T1000 (cell line): Measurements from ENCODE around the gene WASHC4.
"Not testable (repeated sequence)": the region's sequence is repeated elsewhere in the genome, so short reads cannot be mapped to it uniquely, and the experiment has no call there.

Experiments used
- DNase-seq: peaks from one replicate; lab custom pipeline; 2025; ENCODE audit warnings: mixed read lengths; lab: John Stamatoyannopoulos, UW

WASHC4 gene

DNA sequence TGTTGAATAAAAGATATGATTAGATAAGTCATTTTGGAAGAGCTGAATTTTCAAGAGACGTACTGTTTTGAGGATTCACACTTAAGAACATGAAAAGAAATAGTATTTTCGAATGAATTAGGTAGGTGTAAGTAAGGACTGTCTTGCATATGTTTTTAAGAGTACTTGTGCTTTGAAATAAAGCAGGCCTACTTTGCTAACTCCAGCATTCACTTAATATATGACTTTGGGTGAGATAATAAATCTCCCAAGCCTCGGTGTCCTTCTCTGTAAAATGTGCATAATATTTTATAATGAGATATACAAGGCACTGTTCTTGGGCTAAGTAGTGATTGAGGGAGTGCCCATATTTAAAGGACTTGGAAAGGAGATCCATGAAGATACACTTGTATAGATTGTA, 54.6 kb downstream of the WASHC4 start:
- DNase-seq, result no peak

DNA sequence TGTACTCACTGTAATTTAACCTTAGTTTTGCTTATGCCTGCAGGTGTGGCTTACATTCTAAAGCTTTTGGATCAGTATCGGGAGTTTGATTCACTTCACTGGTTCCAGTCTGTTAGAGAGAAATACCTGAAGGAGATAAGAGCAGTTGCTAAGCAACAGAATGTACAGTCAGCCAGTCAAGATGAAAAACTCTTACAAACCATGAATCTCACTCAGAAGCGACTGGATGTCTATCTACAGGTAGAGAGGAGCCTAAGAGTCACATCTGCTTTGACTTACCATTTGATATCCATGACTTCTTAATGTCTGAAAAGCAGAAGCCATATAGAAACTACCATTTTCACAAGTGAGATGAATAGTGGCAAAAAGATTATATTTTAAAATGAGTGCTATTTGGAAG, 56.5 kb downstream of the WASHC4 start:
- DNase-seq, result no peak

DNA sequence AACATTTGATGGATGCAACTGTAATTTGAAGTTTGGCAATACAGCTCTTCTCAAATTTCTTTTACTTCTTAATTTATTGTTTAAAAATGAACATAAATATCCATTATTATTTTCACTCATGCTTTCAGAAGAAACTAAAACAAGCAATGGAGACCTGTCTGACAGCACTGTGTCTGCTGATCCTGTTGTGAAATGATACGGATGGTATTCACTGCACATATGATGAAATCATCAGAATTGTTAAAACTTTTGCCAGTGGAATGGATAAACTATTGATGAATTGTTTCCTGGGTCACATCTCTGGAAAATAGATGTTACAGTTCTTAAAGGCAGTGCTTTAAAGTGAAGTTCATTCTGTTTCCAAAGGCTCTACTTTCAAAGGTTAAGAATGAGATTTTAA, 59.2 kb downstream of the WASHC4 start:
- DNase-seq, result no peak

DNA sequence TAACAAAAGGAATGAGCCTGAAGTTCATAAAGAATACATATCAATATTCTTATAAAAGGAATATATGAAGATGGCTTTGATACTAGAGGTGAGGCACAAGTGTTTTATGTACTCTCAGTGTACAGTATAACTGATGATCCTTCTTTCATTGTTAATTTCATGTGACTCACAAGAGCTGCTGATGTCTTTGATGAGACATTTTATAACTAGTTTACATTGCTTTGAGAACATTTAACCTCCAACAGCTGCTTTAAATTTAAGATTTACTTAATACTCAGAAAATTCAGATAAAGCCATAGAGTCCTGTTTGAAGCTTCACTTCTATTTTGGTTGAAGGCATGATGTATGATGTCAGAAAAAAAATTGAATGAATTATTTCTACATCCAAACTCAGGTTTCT, 59.8 kb downstream of the WASHC4 start:
- DNase-seq, result no peak

DNA sequence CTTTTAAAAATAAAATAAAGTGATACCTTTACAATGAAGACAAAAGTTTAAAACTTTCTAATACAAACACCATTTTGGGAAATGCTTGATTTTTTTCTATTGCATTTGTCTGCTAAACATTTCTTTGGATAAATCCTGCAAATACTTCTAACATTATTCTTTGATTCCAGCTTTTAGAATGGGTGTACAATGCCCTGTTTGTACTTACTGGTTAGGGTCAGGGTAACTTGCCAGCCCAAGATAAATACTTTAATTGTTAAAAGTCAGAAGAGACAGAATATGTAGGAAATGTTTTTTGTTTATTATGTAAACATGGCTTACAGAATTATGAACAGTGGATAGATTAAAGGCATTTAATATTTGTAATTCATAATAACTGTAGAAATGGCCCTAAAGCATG, 60.5 kb downstream of the WASHC4 start:
- DNase-seq, result no peak

DNA sequence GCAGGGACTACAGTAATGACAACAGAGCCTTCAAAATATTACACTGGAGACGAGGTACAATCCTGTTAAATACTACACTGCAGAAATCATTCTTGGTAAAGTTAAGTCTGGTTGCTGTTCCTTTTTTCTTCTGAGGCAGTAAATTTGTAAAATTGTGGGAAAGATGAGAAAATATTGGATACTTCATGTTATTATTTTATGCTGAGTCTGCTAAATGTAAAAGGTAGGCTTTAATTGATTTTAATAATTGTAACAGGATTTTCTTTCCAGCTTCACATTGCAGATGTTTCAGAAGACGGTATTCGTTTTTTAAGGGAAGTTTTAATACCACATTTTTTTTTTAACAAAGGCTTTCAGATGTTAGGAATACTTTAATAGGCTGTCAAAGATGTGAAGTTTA, 62.6 kb downstream of the WASHC4 start:
- DNase-seq, result no peak

DNA sequence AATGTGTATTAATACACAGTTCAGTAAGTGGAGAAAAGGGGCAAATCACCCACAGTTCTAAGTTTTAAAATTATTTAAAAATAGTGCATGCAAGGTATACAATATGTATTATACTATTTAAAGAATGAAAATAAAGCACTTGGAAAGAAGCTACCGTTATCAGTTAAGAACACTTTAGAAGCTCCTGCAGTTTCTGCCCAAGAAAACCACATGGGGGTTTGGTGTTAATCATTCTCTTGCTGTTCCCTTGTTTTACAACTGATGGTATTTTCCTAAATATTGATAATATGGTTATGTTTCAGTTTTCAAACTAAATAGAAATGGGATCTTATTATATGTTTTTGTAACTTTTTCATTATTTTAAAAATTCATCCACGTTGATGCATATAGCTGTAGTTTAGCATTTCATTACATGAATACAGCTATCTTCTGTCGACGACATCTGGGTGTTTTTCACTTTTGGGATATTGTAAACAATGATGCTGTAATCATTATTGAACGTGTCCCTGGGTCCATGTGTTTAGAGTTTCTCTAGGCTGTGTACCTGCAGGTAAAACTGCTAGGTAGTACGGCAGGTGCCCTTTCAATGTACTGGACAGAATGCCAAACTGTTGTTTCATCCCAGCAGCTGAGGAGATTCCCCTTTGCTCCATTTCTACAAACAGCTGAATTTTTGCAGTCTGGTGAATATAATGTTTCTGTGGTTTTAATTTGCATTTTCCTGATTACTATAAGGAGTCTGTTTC, 64.3 kb downstream of the WASHC4 start:
- DNase-seq, result no peak

DNA sequence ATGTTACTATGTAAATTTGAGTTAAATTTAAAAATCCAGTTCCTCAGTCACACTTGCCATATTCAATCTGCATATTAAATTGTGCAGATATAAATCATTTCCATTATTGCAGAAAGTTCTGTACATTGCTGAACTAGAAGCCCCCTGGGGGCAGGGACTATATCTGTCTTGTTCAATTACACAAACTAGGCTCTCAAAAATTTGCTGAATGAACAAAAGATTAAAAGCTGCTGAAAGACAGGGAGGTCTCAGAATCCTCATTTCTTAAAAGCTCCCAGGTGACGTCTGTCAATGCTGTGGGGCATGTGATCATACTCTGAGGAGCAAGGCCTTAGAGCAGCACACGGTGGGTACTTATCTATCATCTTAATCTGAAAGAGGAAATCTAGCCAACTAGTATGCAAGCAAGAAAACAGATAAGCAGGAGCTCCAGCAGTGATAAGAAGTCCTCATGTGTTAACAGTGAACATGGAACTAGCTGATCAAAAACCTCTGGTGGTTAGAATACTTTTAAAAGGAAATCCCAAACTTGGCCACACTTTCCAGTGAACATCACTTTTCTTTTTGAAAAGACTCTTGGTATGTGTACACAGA, 68.0 kb downstream of the WASHC4 start:
- DNase-seq, result no peak

DNA sequence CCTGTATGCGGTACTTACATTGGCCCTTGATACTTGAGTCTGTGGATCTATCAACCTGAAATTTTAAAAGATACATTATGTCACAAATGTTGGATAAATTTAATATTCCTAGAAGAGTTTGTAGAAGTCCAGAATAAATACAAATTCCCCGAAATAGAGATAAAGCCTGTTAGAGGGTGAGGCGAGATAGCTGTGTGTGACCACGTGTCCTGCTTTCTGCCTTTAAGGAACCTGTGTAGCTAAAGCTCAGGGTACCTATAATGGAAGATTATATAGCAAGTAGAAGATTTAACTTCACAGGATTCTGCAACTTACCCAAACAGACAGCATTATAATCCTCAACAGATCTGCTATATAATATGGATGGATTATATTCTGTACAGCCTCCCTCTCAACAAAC, 69.7 kb downstream of the WASHC4 start:
- no peak for DNase-seq

DNA sequence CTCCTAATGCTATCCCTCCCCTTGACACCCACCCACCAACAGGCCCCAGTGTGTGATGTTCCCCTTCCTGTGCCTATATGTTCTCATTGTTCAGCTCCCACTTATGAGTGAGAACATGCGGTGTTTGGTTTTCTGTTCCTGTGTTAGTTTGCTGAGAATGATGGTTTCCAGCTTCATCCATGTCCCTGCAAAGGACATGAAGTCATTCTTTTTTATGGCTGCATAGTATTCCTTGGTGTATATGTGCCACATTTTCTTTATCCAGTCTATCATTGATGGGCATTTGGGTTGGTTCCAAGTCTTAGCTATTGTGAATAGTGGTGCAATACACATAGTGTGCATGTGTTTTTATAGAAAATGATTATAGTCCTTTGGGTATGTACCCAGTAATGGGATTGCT, 71.6 kb downstream of the WASHC4 start:
- not testable (repeated sequence) for DNase-seq

DNA sequence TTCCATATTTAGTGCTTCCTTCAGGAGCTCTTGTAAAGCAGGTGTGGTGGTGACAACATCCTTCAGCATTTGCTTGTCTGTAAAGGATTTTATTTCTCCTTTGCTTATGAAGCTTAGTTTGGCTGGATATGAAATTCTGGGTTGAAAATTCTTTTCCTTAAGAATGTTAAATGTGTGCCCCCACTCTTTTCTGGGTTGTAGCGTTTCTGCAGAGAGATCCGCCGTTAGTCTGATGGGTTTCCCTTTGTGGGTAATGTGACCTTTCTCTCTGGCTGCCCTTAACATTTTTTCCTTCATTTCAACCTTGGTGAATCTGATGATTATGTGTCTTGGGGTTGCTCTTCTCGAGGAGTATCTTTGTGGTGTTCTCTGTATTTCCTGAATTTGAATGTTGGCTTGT, 75.9 kb downstream of the WASHC4 start:
- DNase-seq, result not testable (repeated sequence)

DNA sequence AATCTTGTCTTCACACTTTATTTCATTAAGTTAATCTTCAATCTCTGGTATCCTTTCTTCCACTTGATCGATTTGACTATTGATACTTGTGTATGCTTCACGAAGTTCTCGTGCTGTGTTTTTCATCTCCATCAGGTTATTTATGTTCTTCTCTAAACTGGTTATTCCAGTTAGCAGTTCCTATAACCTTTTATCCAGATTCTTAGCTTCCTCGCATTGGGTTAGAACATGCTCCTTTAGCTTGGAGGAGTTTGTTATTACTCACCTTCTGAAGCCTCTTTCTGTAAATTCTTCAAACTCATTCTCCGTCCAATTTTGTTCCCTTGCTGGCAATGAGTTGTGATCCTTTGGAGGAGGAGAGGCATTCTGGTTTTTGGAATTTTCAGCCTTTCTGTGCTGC, 76.4 kb downstream of the WASHC4 start:
- DNase-seq, result not testable (repeated sequence)

DNA sequence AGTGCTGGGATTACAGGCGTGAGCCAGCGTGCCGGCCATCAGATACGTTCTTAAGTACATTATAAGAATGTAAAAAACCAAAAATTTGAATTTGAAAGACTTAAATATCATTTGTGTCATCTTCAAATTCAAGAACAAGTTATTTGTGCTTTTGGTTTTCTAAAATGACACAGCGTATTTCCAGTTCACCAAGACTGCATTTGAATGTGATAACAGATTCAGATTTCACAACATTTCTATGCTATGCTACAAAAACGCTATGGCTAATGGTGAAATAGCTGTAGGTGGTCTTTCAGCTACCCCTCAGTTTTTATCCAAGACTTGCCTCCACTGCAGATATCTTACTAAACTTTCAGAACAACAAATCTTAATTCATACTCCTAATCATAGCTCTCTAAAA, 81.8 kb downstream of the WASHC4 start:
- no peak for DNase-seq

DNA sequence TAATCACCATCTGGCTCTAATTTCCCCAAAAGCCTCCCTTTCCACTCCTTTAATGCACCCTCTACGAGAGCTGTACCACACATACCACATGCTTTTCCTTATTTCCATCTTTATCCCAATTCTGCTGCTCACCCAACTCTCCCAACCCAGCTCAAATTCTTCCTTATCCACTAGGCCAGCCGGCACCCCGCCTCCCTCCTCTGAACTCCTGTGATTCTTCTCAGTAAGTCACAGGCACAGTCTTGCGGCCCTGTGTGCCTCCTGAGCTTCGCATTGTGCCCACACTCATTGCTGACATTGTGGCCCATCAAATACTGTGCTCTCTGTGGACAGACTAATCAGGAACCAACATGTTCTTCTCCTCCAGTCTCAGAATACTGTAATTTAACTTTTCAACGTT, 83.0 kb downstream of the WASHC4 start:
- DNase-seq, result no peak

DNA sequence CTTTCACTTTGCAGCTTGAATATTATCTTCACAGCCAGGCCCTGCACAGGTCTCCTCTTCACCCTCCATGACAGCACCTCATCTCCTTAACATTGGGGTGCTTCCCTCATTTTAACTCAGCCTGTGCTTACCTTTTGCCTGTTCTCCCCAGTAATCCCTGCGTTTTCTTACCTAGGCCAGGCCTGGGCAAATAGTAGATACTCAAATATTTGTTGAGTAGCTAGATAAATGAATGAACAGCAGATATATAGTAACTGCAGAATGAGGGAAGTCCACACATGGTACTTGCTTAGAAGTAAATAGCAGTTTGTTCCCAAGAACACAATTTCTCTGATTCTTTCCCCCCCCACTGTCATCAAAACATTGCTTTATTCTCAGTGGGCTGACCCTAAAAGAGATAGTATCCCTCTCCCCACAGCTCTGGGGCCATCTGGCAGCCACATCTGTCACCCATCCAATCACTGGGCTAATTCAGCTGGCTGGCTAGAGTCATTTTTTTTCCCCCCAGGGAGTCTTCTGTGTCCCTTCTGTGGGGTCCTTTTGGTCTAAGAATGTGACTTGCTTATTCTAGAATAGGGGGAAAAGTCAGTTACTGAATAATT, 85.2 kb downstream of the WASHC4 start:
- DNase-seq, result no peak

DNA sequence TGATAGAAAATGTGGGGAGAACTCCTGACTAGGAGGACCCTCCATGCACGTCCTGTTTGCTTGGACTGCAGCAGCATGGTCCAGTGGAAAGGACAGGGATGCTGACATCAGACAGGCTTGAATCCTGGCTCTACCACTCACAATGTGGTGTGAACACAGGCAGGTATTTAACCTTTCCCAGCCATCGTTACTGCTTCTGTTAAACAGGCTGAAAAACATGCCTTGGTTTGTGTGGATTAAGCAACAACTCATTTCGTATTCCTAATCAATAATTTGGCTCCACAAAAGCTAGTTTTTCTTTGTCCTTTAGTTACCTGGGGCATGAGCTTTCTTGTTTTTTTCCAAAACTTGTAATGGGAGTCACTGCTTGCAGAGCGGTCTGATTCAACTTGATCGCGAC, 87.4 kb downstream of the WASHC4 start:
- DNase-seq, result no peak

DNA sequence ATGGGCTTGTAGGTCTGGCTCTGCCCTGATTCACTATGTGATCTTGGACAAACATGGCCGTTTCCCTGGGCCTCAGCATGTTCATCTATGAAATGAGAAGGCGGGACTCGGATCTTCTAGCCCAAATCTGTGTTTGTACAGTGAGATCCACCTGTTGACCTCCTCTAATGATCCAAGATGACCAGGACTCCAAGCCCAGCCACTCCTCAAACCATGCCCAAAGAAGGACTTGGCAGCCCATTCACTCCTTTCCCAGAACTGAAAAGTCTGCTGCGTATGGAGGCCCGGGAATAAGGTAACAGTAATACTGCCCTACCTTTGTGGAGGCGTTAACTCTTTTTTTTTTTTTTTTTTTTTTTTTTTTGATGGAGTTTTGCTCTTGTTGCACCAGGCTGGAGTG, 88.6 kb downstream of the WASHC4 start:
- no peak for DNase-seq

DNA sequence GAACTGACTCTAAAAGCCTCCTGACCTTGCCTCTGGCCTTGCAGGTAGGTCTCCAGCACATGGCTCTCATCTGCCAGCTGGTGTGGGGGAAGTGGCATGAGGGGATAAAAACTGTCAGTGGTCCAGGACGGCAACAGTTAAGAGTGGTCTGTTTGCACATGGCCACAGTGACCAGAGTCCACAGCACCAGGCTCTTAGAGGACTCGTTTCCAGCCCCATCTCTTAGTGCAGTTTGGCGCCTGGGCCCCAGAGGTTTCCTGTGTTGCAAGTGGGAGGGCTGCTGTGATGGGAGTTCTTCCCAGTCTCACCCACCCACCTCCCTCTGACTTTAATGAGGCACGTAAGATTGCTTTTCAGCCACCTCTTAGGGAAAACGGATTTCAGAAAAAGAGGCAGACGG, 91.4 kb downstream of the WASHC4 start:
- no peak for DNase-seq

DNA sequence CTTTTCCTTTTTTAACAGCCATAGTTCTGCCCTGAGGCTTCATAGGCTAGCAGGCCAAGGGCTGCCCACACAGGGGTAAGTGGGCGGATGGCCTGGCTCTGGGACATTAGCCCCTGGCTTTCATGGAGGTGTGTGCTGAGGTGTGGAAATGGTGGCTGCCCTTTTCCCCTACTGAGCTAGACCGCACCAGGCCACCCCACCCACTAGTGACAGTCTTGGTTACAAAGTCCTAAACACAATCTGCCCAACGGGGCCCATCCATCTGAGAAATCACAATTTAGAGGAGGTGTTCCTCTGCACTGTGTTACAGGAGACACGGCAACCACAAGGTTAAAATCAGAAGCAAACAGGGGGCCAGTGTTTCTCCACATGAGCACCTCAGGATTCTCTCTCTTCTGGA, 92.9 kb downstream of the WASHC4 start:
- no peak for DNase-seq

DNA sequence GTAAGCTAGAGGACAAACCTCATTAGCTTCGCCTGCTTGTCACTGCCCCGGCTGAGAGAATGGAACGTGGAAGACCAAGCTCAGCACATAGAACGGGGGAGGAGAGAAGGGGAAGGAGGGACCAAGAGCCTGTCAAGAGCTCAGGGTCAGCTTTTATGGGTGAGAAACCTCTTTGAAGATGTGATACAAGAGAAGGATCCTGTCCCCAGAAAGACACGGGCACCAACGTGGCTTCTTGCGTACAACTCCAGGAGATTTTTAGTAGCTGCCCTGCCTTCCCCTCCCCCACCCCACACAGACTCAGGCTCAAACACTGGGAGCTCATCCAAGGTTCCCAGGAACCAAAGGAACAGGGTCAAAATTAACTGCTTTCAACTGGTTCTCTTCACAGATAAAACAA, 93.8 kb downstream of the WASHC4 start:
- no peak for DNase-seq

DNA sequence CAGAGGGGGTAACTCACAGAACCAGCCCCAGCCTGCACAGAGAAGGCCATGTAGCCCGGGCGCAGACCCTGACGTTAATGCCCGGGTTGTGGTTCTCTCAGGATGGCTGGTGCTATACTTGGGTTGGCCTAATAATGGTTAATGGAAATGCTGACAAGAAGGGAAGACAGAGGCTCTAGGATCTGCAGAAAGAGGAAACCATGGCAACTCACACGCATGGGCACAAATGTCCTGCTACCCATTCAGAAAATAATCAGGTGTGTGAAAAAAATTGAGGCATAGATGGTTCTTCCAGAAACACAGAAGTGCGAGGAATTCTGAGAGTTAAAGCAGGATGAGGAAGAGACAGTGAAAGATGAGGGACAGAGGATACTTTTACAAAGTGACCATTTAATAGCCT, 94.7 kb downstream of the WASHC4 start:
- no peak for DNase-seq

DNA sequence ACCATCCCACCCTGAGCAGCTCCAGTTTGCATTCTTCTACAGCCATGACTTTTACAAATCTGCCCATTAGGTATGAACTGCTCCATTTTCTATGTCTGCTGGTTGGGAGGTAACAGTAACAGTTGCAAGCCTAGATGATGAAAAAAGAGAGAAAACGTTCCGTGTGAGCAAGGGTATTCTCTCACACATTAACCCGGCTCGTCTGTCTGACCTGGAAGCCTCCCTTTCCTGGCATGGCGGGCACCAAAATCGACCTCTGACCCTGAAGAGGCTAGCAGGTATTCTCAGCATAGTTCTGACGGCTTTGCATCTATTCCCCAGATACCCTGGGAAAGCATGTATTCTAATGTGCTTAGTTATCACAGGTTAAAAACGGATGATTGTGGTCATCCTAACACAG, 96.6 kb downstream of the WASHC4 start:
- no peak for DNase-seq

DNA sequence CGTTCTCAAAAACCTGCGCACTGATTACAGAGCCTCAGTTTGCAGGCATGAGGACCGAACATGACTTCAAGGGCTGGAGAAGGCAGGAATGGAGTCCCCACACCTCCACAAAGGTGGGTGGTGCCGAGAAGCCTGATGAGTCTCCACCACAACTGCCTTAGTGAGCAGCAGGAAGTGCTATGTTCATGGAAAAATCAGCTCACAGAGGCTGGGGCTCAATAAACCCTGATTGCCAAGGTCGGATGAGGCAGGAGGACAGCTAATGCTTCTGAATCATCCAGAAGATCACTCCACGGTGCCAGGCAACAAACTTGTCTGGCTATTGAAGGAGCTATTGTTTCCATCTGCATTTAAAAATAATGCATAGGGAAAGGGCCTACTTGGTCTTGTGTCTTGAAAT, 97.4 kb downstream of the WASHC4 start:
- peak; percentile 21 for DNase-seq
